ENCODE data around the gene ADSS1.

ADSS1 gene

GRCh38 chr14:104738375-104739019, 14.5 kb downstream of the ADSS1 start:
- no peak for FAIRE-seq

DNA sequence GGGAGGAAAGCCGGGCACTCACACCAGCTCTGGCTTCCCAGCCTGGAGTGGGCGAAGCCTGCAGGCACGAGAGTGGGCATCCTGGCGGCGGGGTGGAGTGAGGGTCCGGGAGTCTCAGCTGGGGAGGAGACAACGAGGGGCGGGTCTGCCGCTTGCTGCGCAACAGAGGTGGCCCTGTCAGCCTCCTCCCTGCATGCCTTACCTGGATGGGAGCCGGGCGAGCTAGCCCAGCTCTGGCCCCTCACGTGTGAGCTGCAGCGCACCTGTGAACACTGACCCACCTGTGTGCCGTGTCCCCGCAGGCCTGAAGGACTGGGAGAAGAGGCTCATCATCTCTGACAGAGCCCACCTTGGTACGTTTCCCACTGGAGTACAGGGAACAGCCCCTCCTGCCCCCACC, 15.0 kb downstream of the ADSS1 start:
- DNase-seq (ENCODE audit: insufficient read length, low spot score) (no peak), FAIRE-seq (no peak)
- TF ChIP-seq POLR2AphosphoS5 (IDR thresholded peaks at IDR 0.05; ENCODE audit: low read depth, low read length), result no peak
- TF ChIP-seq POLR2A (IDR thresholded peaks at IDR 0.05; ENCODE audit: low read depth, low read length), result no peak
- TF ChIP-seq POU2F2 (IDR thresholded peaks at IDR 0.05; ENCODE audit: low read depth, low read length), result no peak
- no peak for TF ChIP-seq TAF1 (IDR thresholded peaks at IDR 0.05; ENCODE audit: low read depth, low read length)
- no peak for TF ChIP-seq PAX5 (IDR thresholded peaks at IDR 0.05; ENCODE audit: insufficient read depth, low read length, severe bottlenecking)
- no peak for TF ChIP-seq SPI1 (IDR thresholded peaks at IDR 0.05; ENCODE audit: low read depth, low read length)

More at GRCh38 chr14:104738375-104739019, 14.5 kb downstream of the ADSS1 start:
- no peak for DNase-seq (ENCODE audit: insufficient read length, low spot score)
- TF ChIP-seq POLR2AphosphoS5 (IDR thresholded peaks at IDR 0.05; ENCODE audit: low read depth, low read length), result no peak
- no peak for TF ChIP-seq PAX5 (IDR thresholded peaks at IDR 0.05; ENCODE audit: insufficient read depth, low read length, severe bottlenecking)
- no peak for TF ChIP-seq SPI1 (IDR thresholded peaks at IDR 0.05; ENCODE audit: low read depth, low read length)
- TF ChIP-seq TAF1 (IDR thresholded peaks at IDR 0.05; ENCODE audit: low read depth, low read length), result no peak
- TF ChIP-seq POLR2A (IDR thresholded peaks at IDR 0.05; ENCODE audit: low read depth, low read length), result no peak
- no peak for TF ChIP-seq POU2F2 (IDR thresholded peaks at IDR 0.05; ENCODE audit: low read depth, low read length)

DNA sequence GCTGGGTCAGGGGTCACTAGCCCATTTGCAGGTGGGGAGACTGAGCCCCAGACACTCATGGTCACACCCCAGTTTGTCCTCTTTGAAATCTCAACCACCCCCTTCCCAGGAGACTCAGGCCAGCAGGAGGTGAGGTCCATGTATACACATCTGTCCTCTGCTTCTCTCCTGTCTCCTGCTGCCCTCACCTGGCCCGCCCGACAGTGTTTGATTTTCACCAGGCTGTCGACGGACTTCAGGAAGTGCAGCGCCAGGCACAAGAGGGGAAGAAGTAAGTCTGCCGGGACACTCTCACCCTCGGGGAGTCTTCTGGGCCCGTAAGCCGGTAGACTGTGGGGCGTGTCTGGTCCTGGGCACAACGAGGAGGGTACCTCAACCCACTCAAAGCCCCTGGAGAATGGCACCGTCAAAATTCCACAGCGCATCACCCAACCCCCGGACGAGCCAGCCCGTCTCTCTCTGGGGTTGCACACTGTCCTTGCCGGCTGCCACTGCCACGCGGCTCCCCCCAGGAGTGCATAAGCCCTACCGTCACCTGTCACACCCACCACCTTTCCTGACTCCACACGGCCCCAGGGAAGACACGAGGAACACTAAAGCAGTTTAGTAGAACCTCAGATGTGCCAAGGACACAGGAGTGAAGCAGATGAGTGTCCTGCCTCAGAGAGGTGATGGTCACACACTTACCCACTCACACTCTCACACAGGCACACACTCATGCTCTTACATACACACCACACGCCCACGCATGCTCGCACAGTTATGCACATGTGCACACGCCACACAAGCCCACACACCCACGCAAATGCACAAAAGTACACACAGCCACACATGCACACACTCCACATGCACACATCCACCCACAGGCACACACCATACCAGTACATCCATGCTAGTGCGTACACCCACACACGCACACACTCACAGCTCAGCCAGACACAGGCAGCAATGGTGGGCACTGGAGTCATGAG, 15.8 kb downstream of the ADSS1 start:
- DNase-seq (ENCODE audit: insufficient read length, low spot score) (no peak), FAIRE-seq (no peak)
- TF ChIP-seq SPI1 (IDR thresholded peaks at IDR 0.05; ENCODE audit: low read depth, low read length) (no peak), POU2F2 (IDR thresholded peaks at IDR 0.05; ENCODE audit: low read depth, low read length) (no peak), PAX5 (IDR thresholded peaks at IDR 0.05; ENCODE audit: insufficient read depth, low read length, severe bottlenecking) (no peak), TAF1 (IDR thresholded peaks at IDR 0.05; ENCODE audit: low read depth, low read length) (no peak), POLR2A (IDR thresholded peaks at IDR 0.05; ENCODE audit: low read depth, low read length) (no peak), POLR2AphosphoS5 (IDR thresholded peaks at IDR 0.05; ENCODE audit: low read depth, low read length) (no peak)

GRCh38 chr14:104741108-104741802, 17.2 kb downstream of the ADSS1 start:
- TF ChIP-seq TAF1 (IDR thresholded peaks at IDR 0.05; ENCODE audit: low read depth, low read length) (no peak), POLR2A (IDR thresholded peaks at IDR 0.05; ENCODE audit: low read depth, low read length) (no peak), PAX5 (IDR thresholded peaks at IDR 0.05; ENCODE audit: insufficient read depth, low read length, severe bottlenecking) (no peak), POLR2AphosphoS5 (IDR thresholded peaks at IDR 0.05; ENCODE audit: low read depth, low read length) (no peak), POU2F2 (IDR thresholded peaks at IDR 0.05; ENCODE audit: low read depth, low read length) (no peak), SPI1 (IDR thresholded peaks at IDR 0.05; ENCODE audit: low read depth, low read length) (no peak)
- FAIRE-seq (no peak), DNase-seq (ENCODE audit: insufficient read length, low spot score) (no peak)

- TF ChIP-seq PAX5 (IDR thresholded peaks at IDR 0.05; ENCODE audit: insufficient read depth, low read length, severe bottlenecking), result no peak
- no peak for TF ChIP-seq TAF1 (IDR thresholded peaks at IDR 0.05; ENCODE audit: low read depth, low read length)
- TF ChIP-seq POLR2A (IDR thresholded peaks at IDR 0.05; ENCODE audit: low read depth, low read length), result no peak
- TF ChIP-seq POU2F2 (IDR thresholded peaks at IDR 0.05; ENCODE audit: low read depth, low read length), result no peak
- no peak for TF ChIP-seq POLR2AphosphoS5 (IDR thresholded peaks at IDR 0.05; ENCODE audit: low read depth, low read length)
- no peak for TF ChIP-seq SPI1 (IDR thresholded peaks at IDR 0.05; ENCODE audit: low read depth, low read length)
- DNase-seq (ENCODE audit: insufficient read length, low spot score) (no peak), FAIRE-seq (no peak)
Measured at GRCh38 chr14:104741803-104742251, 17.8 kb downstream of the ADSS1 start.

DNA sequence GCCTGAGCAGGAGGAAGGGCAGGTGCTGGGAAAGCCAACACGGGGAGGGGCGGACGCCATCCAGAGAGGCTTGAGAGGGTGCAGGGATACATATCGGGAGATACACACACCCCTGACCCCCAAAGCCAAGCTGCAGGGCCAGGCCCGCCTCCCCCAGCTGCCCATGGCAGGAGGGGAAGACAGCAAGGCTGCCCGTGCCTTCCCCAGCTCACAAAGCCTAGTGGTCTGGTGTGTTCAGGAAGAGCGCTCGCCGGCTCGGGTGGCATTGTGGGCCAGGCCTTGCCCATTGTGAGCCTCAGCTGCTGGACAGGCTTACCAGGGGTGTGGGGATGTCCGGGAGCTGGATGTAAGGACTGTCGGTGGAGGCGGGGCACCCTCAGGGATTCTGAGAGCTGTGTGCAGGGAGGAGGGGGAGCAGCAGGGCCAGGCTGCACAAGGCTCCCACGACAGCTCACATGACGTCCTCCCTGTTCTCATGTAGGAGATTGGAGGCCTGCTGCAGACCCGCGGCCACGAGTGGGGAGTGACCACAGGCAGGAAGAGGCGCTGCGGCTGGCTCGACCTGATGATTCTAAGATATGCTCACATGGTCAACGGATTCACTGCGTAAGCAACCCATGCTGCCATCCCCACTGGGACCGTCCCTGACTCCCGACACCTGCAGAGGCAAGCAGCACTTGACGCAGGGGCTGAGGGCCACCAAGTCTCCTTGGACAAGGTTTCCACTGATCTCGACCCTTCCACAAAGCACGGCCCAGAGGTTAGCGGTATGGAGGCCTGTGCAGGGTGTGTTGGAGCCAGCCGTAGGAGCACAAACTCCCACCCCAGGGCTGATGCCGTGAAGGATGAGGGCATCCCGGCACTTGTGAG, 18.8 kb downstream of the ADSS1 start:
- TF ChIP-seq SPI1 (IDR thresholded peaks at IDR 0.05; ENCODE audit: low read depth, low read length) (no peak), POLR2A (IDR thresholded peaks at IDR 0.05; ENCODE audit: low read depth, low read length) (no peak), POU2F2 (IDR thresholded peaks at IDR 0.05; ENCODE audit: low read depth, low read length) (no peak), PAX5 (IDR thresholded peaks at IDR 0.05; ENCODE audit: insufficient read depth, low read length, severe bottlenecking) (no peak), POLR2AphosphoS5 (IDR thresholded peaks at IDR 0.05; ENCODE audit: low read depth, low read length) (no peak), TAF1 (IDR thresholded peaks at IDR 0.05; ENCODE audit: low read depth, low read length) (no peak)
- no peak for DNase-seq (ENCODE audit: insufficient read length, low spot score)
- FAIRE-seq, result no peak

GRCh38 chr14:104743461-104744380, 19.7 kb downstream of the ADSS1 start:
- DNase-seq (ENCODE audit: insufficient read length, low spot score), result no peak
- no peak for FAIRE-seq
- TF ChIP-seq PAX5 (IDR thresholded peaks at IDR 0.05; ENCODE audit: insufficient read depth, low read length, severe bottlenecking), result no peak
- TF ChIP-seq POLR2AphosphoS5 (IDR thresholded peaks at IDR 0.05; ENCODE audit: low read depth, low read length), result no peak
- no peak for TF ChIP-seq TAF1 (IDR thresholded peaks at IDR 0.05; ENCODE audit: low read depth, low read length)
- TF ChIP-seq POLR2A (IDR thresholded peaks at IDR 0.05; ENCODE audit: low read depth, low read length), result no peak
- no peak for TF ChIP-seq SPI1 (IDR thresholded peaks at IDR 0.05; ENCODE audit: low read depth, low read length)
- TF ChIP-seq POU2F2 (IDR thresholded peaks at IDR 0.05; ENCODE audit: low read depth, low read length), result no peak
